Measurements from ENCODE around the gene COX10. TPM values are rescaled to one million over a fixed set of nuclear protein-coding genes. Genes with fewer than 3 reads are reported as not detected.

The COX10 gene
- total RNA-seq, 1 experiment from 2014 or later, result 13.4 TPM

DNA sequence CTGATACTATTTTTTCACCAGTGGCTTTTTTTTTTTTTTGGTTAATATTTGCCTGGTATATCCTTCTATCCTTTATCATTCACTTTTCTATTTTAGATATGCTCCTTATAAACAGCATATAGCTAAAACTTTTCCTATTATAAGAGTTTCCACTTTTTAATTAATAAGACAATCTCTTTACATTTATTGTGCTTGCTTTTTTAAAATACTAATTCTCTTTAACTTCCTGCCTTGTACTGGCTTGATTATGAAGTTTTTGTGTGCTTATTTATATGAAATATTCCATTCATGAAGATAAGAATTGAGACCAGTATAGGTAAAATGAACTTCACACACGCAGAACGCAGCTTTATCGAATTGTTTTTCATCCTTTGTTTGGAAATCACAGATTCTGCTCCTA is 176.3 kb downstream of the COX10 start:
- no peak for ATAC-seq
- POLR2A ChIA-PET, result no interaction called here
- no TSS peak for BruUV-seq (replicated peaks)

More for the DNA sequence above, 176.3 kb downstream of the COX10 start:
- Histone ChIP-seq H3K36me3 (ENCODE audit: control insufficient read depth, insufficient read depth, low read length) (no peaks in the 10 kb centered on the region), H3K9me3 (ENCODE audit: control insufficient read depth, insufficient read depth, low read depth, low read length) (no peaks in the 10 kb centered on the region), H3K4me3 (ENCODE audit: low read depth in 2 of 2, low read length in 2 of 2) (no peak overlapping the region), H3K4me1 (ENCODE audit: control insufficient read depth, insufficient read depth, low read length) (no peaks in the 10 kb centered on the region), H3K27ac (ENCODE audit: low read length) (no peak overlapping the region), H3K27me3 (ENCODE audit: control insufficient read depth, insufficient read depth, low read length) (no peaks in the 10 kb centered on the region)
- TF ChIP-seq TCF7L2 (IDR thresholded peaks at IDR 0.05; ENCODE audit: low read depth, low read length), result no peak
- in situ Hi-C loops (cut with HindIII; ENCODE audit: low pct_unique_long_range_greater_than_20kb, low sequenced_read_pairs), result no loop called here
- intact Hi-C loops (cut with micrococcal nuclease; ENCODE audit: unreplicated experiment), result no loop called here
- DNase-seq (ENCODE audit: low read depth, low spot score), result no peak
- CTCF ChIA-PET, result no interaction called here

Other genes starting within 250 kb of the COX10 start
- gene CDRT15, start 167.4 kb downstream of the COX10 start, total RNA-seq (2021; ENCODE audit: unreplicated experiment), result not detected
- 0.59 TPM for gene HS3ST3B1, start 231.6 kb downstream of the COX10 start, total RNA-seq (2021; ENCODE audit: unreplicated experiment)